Measurements from ENCODE around the gene CDC27.

GRCh38 chr17:47189732-47190237 lies 690 bp upstream of the CDC27 start:
- no peak for TF ChIP-seq CTCF (IDR thresholded peaks at IDR 0.05; ENCODE audit: low read depth, low read length)
- TF ChIP-seq EZH2phosphoT487 (IDR thresholded peaks at IDR 0.05; ENCODE audit: low read depth), result no peak

All from OCI-LY3 (cell line).